Stimulated activated CD8-positive, alpha-beta memory T cell treated with anti-CD3 and anti-CD28 coated beads, Interleukin-4, amount 100 ng/mL, for 24 hours (primary cell): ENCODE measurements around the gene MRPS11.
A peak's percentile ranks its signal among the peaks of the same experiment; 100 is the strongest.
"Not testable (repeated sequence)": the region's sequence is repeated elsewhere in the genome, so short reads cannot be mapped to it uniquely, and the experiment has no call there.

ENCODE experiments used
- DNase-seq: peaks from one replicate; pipeline ENCODE4 v3.0.0-alpha.2; 2020; ENCODE audit warnings: low read depth

MRPS11 gene

DNA sequence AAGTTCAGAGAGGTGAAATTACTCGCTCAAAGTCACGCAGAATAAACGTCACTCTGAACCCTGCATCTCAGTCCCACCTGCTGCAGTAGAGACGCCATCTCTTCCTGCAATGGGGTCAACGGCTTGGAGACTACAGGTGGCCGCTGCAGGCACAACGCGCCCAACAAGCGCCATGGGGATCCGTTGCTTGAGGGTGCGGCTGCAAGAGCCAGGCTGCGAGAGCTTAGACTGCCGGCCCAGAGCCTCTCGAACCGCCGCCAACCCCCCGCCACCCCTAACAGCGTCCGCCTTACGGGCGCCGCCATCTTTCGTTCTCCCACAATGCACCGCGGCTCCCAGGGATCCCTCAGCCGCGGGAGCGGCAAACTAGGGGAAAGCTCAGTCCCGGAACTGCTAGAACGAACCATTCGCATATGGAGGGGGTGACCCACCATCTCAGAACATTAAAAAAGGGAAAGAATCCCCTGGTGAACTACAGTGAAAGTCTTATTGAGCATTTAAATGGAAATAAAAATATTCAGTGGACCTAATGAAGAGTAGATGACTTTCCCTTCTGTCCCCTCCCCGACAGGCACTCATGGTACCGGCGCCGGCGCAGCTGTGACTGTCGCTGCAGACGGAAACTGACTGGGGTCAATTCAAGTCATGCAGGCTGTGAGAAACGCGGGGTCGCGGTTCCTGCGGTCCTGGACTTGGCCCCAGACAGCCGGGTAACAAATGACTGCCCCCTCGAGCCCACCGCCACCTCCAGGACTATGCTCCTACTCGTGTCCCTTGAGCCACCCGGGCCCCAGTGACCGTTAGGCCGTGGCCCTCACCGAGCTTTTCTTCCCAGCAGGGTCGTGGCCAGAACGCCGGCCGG, at the start of gene MRPS11, which contains the start of gene MRPL46:
Gene MRPS11, plus strand, starts transcription at position 636 of the 862 bp plus-strand sequence. Its CDS starts 10 bp downstream, at position 646.
Gene MRPL46, minus strand, starts transcription at position 316 of the 862 bp plus-strand sequence. Its CDS starts 11 bp downstream, at position 305.
- DNase-seq: peak; percentile 81

DNA sequence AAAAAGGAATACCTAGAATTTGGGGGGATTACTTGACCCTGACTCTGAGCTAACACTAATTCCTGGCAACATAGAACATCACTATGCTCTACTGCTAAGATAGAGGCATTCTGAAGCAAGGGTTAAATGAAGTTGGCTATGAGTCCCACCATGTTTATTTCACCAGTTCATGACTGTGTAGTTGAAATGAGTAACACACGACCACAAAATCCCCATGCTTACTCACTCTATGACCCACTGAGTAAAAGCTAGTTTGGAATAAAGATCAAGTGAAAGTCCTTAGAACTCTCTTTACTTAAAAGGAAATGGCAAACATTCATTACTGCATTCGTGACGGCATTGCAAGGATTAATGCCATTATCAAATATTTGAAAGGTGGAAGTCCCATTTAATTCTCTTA, 47.7 kb upstream of the MRPS11 start:
- no peak for DNase-seq

DNA sequence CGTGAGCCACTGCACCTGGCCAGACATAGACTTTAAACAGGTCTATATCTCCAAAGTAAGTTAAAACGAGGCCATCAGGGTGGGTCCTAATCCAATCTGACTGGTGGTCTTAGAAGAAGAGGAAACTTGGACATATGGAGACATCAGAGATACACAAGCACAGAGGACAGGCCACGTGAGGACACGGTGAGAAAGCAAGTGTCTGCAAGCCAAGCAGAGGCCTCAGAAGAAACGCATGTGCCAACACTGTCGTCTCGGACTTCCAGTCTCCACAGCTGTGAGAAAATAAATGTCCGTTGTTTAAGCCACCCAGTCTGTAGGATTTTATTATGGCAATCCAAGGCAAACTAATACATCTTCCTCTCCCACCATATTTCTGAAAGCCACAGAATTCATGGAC, 44.2 kb upstream of the MRPS11 start:
- no peak for DNase-seq

DNA sequence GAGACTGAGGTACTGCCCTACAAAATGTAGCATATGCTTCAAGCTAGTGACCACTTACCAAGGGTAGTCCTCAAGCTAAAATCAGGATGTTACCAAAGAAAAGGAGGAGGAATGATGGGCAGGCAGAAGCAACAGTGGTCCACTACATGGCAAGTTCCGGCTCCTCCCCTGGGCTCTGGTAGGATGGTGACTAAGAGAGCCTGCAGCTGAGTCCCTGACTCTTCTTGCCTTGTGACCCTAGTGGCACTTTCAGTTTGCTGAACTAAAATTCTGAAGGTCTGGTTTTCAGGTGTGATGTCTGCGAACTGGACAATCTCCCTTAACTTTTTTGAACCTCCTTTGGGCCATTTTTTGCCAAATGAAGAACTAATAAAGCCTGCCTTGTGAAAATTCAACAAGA, 41.2 kb upstream of the MRPS11 start:
- DNase-seq: no peak

DNA sequence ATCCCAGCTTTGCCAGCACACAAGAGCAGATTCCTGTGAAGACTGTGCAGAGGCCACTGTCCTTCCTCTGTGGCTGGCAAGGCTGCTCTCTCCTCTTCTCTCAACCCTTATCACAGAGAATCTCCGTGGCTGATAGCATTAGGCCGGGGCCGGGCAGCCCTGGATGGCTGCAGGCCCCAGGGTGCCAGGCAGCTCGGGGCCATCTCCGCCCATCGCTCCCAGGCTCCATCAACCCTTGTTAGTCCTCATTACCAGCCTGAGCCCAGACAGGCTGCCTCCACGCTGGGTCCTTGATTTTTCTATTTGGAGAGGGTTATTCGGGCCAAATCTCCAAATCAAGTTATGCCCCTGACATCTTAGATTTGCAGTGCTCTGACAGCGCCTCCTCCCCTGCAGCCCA, 39.5 kb upstream of the MRPS11 start:
- DNase-seq: no peak

DNA sequence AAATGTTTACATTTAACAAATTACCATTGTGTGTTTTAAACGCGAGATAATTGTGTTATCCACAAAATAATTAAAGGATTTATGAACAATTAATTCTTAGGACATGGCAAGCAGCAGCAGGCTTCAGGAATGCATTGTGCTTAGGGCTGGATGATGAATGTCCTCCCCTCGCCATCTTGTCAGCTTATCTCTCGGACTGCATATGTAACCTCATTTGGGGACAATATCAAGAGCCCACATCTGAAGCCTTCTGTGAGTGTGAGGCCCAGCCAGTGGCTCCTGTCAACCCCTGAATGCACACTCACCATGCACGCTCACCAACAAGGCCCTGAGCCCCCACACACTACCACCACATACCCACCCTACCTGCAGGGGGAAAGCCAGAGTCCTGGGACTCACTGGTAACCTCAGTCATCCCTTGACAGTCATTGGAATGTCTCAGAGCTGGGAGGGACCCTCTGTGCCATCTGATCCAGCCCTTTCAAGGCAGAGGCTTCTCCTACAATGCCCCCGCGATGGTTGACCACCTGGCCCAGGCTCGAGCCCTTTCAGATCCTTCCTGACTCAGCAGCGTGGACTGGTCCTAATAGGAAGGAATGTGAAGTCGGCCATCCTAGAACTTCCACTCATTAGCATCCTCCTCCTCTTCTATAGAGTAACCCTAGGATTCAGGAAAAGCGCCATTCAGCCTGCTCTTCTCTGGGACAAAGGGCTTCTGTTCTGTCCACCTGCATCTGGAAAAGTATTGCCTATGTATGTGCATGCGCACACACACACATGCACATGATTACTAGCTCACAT, 38.5 kb upstream of the MRPS11 start:
- DNase-seq: no peak

DNA sequence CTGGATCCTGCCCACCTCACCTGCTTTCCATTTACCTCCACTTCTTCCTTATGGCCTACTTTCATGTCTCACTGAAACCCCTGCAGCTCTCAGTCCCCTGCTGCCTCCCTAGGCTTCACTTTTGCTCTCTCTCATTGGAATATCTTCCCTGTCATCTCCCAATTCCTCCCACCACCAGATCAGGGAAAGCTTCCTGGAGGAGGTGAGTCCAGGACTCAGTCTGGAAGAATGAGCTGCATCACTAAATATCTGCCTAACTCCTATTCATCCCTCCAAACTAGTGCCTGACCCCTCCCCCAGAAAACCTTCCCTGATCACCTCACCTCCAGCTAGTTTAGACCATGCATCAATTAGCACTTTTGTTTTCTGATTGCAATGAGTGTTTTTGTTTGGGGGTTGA, 37.5 kb upstream of the MRPS11 start:
- no peak for DNase-seq

DNA sequence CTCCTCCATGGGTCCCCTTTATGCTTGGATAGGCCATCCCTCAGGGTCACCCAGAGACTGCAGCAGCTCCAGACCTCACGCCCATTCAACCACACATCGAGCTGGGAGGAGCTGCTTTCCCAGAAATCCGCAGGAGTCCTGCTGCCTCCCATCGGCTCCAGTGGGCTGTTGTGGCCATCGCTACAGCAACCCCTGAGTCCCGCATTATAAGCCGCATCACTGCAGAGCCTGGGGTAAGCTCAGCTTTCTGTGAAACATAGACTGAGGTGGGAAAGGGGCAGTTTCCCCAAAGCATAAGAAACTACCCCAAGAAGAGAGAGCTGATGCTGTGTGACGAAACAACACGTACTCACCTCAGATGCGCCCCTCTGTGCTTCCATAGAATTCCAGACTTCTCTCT, 36.1 kb upstream of the MRPS11 start:
- no peak for DNase-seq

DNA sequence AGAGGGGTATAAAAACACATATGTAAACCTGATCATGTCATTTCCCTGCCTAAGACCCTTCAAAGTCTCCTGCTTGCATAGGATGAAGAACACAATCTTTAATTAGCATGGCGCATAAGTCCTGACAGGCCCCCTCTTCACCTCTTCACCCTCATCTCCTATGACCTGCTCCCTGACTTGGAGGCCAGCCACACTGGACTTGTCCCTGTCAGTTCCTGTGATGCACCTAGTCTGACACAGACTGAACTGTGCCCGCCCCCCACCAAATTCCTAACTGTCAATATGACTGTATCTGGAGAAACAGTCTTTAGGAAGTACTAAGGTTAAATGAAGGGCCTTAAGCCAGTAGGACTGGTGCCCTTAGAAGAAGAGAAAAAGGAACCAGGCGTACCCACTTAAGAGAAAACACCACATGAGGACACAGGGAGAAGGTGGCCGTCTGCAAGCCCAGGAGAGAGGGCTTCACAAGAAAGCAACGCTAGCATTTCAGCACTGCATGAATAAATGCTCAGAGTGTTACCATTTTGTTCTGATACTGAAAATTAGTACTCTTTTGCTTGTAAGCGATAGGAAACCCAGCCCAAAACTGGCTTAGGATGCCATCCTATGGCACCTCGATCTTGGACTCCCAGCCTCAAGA, 34.3 kb upstream of the MRPS11 start:
- DNase-seq: no peak

DNA sequence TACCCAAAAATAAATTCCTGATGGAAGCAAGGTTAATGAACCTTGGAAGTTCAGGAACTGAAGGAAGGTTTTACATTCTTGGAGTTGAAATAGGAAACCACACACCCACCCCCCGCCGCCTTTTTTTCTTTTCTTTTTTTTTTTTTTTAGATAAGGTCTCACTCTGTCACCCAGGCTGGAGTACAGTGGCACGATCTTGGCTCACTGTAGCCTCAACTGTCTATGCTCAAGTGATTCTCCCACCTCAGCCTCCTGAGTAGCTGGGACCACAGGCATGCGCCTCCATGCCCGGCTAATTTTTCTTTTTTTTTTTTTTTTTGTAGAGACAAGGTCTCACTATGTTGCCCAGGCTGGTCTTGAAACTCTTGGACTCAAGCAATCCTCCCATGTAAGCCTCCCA, 33.4 kb upstream of the MRPS11 start:
- not testable (repeated sequence) for DNase-seq

DNA sequence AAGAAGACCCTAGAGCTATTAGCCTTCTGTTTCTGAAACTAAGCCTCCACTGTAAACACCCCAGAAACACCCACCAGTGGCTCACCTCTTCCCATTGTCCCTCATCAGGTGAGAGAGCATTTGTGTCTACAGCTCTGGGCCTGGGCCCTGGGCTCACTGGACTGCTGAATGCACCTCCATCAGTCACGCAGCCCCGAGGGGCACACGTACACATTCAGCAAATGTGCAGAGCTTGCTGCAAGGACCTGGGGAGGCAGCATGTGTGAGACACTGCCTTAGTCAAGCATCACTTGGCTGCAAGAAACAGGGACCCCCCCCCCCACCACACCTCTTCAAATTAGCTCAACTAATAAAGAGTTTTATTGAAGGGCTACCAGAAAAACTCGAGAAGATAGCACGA, 29.3 kb upstream of the MRPS11 start:
- DNase-seq: no peak

DNA sequence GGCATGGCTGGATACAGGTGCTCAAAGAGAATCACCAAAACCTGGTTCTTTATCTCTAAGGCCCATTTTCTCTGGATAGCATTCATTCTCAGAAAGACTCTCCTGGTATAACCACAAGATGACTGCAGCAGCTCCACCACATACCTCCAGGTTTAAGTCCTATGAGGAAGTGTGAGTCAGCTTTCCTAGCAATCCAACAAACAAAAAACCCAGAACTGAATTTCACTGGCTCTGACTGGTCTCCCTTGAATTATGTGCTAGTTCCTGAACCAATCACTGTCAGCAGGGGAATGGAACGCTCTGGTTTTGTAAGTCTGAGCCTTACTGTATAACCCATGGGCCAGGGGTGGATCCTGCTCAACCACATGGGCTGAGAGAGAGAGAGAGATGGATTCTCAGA, 27.5 kb upstream of the MRPS11 start:
- no peak for DNase-seq

DNA sequence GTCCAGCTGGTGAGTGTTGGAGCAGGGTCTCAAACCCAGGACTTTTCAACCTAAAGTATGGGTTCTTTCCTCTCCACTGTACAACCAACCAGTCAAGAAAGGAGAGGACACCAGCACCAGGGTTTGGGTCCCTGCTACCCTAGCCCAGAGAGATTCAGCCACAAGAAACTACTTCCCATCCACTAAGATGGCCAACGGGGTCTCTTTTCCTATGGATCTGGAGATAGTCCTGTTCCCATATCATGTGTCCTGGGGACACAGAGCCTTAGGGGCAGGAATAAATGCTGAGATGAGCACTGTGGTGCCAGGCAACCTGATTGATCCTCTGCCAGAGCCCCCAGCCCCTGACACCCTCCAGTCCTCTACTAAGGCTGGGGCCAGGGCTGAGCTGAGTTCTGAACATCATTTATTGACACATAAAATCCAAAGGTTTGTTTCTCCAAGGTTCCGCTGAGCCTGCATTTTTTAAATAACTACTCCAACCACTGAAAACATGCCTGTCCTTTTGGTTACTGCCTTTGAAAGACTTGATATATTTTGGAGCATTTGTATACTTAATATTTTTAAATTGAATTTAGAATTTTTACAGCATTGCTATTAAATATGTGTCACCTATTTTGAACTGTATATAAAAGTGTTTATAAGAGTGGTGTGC, 26.3 kb upstream of the MRPS11 start:
- DNase-seq: no peak

DNA sequence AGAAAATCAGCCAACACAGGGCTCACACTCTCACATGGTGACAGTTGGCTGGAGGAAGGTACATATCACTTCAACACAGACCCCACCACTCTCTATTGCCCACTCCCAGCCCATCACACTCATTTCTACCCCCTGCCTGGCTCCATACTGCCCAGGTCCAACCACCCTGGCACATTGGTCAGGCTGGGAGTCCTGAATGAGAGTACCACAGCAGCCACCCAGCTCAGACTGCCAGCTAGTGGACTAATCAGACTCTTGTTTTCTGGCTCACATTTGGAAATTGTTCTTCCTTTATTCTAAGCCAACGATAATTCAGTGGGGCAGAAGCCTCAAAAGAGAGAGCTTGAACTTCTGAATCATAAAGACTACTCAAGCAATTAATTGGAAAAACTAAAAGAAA, 20.3 kb upstream of the MRPS11 start:
- DNase-seq: no peak

DNA sequence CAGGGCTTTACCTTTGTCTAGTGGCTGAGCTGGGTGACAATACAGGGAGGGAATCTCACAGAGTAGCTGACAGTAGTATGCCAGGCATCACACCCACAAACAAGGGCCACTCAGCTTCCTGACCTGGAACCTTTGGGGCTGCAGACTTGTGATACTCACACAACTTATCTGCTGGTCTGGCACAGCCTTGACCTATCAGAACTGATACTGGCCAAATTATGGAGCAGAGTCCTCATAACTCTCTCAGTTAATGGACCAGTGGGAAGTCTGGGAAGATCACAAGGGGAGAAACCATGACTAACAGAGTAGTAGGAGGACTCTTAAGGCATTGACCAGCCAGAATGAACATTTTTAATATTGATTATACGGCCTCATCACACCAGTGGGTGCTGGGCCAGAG, 19.8 kb upstream of the MRPS11 start:
- DNase-seq: no peak

DNA sequence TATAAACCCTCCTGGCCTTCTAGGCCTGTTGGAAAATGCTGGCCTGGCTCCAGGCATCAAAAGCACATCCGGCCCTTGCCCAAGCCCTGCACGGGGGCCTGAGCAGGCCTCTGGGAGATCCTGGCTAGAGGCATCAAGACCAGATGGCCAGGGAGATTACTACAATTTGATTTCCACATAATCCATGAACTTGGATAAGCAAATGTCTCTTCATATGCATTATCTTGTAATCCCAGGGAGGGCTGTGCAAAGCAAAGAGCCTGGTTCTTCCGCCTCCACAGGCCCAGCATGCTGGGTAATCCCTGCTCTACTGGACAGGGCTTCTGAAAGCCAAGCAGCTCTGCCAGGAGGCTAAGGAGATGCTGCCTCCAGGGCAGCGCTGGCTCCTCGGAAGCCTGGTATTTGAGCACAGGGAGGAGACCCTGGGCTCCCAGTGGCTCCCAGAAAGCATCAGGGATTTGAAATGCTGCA, 18.5 kb upstream of the MRPS11 start:
- no peak for DNase-seq

DNA sequence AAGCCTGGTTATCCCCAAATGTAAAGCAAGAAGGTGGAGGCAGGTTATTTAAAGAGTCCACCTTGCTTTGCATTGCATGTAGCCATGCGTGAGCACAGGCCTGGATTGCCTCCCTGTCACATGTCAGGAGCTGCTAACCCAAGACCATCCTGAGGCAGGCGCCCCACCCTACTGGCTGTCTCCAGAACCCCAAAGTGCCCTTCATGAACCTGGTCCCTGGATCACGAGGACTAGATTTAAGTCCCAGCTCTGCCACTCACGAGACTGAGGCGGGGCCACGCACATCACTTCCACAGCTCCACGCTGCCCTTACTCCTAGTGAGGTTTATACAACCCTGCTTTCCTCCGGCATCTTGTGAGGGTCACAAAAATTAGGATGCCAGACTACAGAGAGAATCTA, 17.9 kb upstream of the MRPS11 start:
- no peak for DNase-seq

DNA sequence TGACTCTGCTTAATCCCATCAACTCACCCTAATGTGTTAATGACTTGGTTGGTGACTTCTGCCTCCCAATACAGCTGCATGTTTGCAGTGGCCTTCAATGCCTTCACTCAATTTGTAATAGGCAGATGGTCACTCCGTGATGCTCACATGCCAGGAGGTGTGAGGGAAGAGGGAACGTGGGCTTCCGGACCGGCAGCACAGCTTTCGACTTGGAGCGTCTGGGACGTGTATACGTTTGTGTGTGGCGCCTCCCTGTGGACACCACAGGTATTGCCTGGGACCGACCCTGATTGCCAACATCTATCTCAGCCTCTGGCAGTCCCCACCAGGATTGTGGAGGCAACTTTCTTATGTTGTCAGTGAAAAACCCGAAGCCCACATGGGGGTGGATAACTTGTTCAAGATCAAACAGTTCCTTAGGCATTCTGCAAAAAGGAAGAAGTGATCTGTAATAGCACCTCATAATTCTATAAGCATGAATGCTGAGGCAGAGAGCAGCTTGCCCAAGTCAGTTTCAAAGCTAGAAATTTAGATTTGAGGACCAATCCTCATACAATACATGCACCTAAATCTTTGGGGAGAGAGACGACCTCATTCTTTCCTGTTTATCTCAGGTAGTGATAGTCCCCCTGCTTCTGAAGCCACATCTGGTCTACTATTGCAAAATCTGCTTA, 17.2 kb upstream of the MRPS11 start:
- DNase-seq: peak; percentile 57

DNA sequence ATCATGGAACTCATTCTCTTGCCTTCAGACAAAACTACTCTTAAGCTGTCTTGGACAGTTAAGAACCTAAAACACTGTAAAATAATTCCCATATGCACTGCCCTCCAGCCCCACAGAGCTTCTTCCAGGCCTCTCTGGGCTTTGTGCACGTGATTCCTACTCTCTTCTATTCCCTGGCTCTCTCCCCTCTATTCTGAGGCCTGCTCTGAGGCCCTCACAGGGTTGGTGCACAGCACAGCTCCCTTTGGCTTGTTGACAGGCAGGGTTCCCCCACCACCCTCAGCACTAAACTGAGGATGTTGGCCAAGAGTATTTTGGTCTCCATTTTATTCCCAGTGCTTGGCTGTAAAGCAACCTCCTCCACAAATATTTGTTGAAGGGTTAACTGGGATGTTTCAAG, 13.9 kb upstream of the MRPS11 start:
- no peak for DNase-seq

DNA sequence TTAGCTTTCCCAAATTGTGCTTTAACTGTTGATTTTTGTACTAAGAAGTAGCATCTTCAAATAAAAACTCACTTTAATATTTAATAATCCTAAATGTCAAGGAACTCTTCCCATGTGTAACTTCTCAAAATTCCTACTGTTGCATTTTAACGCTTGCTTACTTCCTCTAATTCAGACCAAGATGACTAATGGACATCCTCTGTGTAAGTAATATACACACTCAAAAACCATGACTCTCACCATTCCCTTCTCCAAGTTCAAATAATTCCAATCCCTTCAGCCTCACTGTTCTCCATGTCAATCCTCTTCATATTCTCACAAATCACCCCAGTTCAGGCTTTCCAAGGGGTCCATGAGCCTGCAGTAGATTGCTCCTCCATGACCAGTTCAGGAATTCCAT, 13.3 kb upstream of the MRPS11 start:
- DNase-seq: no peak
